Measurements from ENCODE around the gene GLI3.

Gene GLI3

DNA sequence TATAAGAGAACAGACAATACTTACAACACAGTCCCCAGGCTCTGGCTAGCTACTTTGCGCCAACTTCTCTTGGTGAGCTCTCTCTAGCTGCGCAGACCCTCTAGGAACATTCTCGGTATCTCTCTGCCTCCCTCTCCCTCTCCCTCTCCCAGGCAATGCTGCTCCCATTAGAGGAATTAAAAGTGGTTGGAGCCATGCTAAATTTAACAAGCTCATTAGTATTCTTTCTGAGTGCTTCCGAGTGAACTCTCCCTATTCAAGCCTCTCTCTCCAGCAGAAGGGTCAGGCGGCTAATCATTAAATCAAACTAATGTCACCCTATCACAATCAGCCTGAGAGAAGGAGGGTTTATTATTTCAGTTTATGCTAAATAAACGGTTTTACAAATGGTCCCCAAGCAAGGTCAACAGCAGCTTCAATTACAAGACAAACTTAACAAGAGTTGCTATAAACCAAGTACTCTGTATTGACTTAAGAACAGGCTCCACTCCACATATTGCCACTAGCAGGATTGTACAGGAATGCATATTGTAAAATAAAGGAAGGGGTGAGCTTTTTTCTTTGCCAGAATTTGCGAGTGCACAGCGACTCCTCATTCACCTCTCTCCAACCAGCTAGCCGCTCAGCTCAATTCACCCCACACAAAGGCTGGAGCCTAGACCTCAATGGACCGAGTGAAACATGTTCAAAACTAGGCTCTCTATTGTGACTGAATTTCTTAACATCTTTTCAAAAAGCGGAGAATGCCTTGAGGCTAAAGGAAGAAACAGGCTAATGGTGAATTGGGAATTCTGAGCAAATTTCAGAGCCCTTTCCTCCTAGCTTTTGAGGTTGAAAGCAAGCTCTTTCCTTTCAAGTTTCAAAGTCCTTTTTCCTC, 84.4 kb downstream of the GLI3 start:
- in situ Hi-C loops (cut with MboI; ENCODE audit: low pct_unique_long_range_greater_than_20kb, low sequenced_read_pairs, unreplicated experiment): no loop called here

DNA sequence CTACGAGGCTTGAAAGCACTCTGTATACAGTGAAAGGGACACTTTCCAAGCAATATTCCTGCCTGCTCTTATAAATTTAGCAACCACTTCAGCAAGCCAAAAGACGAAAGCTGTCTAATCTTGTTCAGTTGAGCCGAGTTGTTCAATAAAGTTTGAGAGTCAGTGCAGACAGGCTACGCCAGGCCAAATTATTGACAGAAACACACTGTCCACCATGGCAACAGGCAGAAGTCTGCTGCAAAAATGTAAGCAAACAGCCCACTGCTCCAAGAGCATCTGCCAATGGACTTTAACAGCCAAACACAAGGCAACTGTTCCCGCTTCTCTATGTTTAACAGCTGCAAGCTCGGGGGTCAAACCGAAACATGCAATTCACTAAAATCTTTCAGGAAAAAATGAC, 85.7 kb downstream of the GLI3 start:
- DNase-seq (ENCODE audit: low spot score): no peak
- TF ChIP-seq, protein P1, sequence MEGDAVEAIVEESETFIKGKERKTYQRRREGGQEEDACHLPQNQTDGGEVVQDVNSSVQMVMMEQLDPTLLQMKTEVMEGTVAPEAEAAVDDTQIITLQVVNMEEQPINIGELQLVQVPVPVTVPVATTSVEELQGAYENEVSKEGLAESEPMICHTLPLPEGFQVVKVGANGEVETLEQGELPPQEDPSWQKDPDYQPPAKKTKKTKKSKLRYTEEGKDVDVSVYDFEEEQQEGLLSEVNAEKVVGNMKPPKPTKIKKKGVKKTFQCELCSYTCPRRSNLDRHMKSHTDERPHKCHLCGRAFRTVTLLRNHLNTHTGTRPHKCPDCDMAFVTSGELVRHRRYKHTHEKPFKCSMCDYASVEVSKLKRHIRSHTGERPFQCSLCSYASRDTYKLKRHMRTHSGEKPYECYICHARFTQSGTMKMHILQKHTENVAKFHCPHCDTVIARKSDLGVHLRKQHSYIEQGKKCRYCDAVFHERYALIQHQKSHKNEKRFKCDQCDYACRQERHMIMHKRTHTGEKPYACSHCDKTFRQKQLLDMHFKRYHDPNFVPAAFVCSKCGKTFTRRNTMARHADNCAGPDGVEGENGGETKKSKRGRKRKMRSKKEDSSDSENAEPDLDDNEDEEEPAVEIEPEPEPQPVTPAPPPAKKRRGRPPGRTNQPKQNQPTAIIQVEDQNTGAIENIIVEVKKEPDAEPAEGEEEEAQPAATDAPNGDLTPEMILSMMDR (IDR thresholded peaks at IDR 0.05; ENCODE audit: extremely low read depth, insufficient read depth, missing control alignments): no peak
- in situ Hi-C loops (cut with MboI; ENCODE audit: low pct_unique_long_range_greater_than_20kb, low sequenced_read_pairs, unreplicated experiment): no loop called here

More for the DNA sequence above, 84.4 kb downstream of the GLI3 start:
- TF ChIP-seq, protein P1 (IDR thresholded peaks at IDR 0.05; ENCODE audit: extremely low read depth, insufficient read depth, missing control alignments): no peak
- no peak for DNase-seq (ENCODE audit: low spot score)

DNA sequence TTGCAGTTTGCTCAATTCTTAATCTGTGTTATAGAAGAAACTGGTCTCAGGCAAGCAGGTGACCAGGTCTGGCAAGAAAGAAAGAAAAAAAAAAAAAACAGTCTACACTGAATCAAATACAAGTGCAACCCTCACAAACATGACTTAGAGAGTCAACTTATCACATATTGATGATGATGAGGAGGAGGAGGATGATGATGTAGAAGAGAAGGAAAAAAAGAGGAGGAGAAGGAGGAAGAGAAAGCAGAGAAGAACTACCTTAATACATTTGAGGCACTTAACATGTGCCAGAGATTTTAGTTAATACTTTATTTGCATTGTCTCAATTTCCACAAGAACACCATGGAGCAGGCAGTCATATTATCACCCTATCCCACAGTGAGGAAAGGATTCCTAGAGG, 91.5 kb downstream of the GLI3 start:
- in situ Hi-C loops (cut with MboI; ENCODE audit: low pct_unique_long_range_greater_than_20kb, low sequenced_read_pairs, unreplicated experiment): no loop called here
- TF ChIP-seq, protein P1 (IDR thresholded peaks at IDR 0.05; ENCODE audit: extremely low read depth, insufficient read depth, missing control alignments): no peak
- no peak for DNase-seq (ENCODE audit: low spot score)

DNA sequence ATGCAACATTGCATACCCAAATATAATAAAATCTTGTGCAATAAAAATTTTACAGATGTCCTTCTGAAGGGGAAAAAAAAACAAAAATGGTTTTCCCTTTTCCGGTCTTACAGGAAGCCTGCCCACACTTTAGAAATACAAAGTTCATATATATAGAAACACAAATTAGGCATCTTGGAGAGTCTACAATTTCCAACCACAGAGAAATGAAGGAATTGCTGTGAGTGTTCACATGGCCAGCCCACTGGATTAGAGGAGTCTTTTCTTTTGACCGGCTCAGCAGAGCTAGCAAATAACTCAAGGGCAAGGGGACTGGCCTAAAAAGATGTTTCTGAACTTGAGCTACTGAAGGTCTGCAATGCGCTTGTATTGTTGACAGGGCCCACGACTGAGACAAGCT, 92.4 kb downstream of the GLI3 start:
- no peak for DNase-seq (ENCODE audit: low spot score)
- TF ChIP-seq, protein P1 (IDR thresholded peaks at IDR 0.05; ENCODE audit: extremely low read depth, insufficient read depth, missing control alignments): no peak
- in situ Hi-C loops (cut with MboI; ENCODE audit: low pct_unique_long_range_greater_than_20kb, low sequenced_read_pairs, unreplicated experiment): no loop called here

DNA sequence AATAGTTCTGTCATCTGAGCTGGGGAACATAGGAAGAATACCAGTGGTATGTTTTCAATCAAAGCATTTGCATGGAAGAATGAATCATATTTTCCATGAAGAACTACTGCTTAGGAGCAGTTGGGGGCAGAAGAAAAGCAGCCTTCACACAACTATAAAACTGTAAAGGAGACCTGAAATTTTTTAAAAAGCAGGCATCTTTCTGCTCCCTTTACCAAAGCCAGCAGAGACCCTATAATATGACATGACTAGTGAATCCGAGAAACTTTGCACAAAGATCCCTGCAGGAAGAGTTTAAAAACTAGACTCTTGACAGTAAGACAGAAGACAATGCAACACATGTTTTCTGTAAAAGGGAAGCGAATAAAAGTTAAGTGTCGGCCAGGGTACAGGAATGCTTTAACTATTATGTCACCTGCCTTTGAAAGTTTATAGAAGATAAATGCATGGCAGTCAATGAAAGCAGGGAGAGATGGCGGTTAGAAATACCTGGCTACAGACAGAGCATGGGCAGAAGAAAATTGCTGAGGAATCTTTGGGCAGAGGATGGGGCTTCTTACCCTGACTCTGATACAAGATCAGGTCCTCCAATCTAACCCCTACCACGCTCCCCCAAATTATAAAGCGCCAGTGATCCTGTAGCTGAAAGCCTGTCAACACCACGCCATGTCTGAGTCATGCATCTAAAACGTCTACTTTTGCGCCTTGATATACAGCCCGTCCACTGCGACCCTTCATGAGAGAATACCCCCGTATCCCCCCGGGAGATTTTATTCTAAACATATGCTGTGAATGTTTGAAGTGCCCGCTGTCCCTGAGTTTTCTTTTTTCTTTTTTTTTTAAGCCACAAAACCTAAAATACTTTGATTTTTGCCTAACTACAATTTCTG, 93.1 kb downstream of the GLI3 start:
- in situ Hi-C loops (cut with MboI; ENCODE audit: low pct_unique_long_range_greater_than_20kb, low sequenced_read_pairs, unreplicated experiment): no loop called here
- TF ChIP-seq, protein P1 (IDR thresholded peaks at IDR 0.05; ENCODE audit: extremely low read depth, insufficient read depth, missing control alignments): no peak
- DNase-seq (ENCODE audit: low spot score): no peak

DNA sequence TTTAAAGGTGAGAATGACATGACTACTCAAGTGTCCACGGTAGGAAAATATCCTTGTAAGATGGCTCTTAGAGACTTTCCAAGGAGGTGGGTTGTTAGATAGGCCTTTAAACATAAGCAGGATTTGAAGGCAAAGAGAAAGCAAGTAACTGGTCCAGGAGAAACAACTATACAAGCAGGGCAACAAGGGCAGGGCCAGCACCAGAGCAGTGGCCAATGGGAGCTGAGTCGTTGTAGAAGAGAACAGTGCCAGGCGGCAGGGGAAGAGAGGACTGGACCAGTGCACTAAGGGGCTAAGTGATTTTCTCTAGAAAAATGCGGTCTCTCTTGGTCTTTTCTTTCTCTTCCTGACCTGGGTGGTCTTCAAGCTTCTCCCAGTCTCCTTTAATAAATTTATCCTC, 94.9 kb downstream of the GLI3 start:
- TF ChIP-seq, protein P1 (IDR thresholded peaks at IDR 0.05; ENCODE audit: extremely low read depth, insufficient read depth, missing control alignments): no peak
- in situ Hi-C loops (cut with MboI; ENCODE audit: low pct_unique_long_range_greater_than_20kb, low sequenced_read_pairs, unreplicated experiment): no loop called here
- no peak for DNase-seq (ENCODE audit: low spot score)

Data from GM13977 (cell line).